SK-N-SH (cell line): ENCODE results near the gene KLF7.

Experiments
- TAF1 ChIP-seq: IDR thresholded peaks from 2 replicates; pipeline ENCODE4 v1.6.1; 2012; ENCODE audit warnings: low read depth, mild to moderate bottlenecking, low read length, moderate library complexity, borderline replicate concordance
- YY1 ChIP-seq: IDR thresholded peaks from 2 replicates; pipeline ENCODE4 v1.4.0; 2012; ENCODE audit warnings: low read depth, mild to moderate bottlenecking
- TF ChIP-seq, protein P1 (sequence below): fragments of 150-350 bp; IDR thresholded peaks from 2 replicates; pipeline ENCODE4 v1.6.1; 2017; ENCODE audit warnings: antibody characterized with exemption, low read length, low read depth, borderline replicate concordance
- TF ChIP-seq, protein P2 (sequence below): fragments of 200-600 bp; sonication (generic); IDR thresholded peaks from 2 replicates; pipeline ENCODE4 v1.6.1; 2017; ENCODE audit warnings: antibody characterized with exemption, mild to moderate bottlenecking, moderate library complexity

DNA sequence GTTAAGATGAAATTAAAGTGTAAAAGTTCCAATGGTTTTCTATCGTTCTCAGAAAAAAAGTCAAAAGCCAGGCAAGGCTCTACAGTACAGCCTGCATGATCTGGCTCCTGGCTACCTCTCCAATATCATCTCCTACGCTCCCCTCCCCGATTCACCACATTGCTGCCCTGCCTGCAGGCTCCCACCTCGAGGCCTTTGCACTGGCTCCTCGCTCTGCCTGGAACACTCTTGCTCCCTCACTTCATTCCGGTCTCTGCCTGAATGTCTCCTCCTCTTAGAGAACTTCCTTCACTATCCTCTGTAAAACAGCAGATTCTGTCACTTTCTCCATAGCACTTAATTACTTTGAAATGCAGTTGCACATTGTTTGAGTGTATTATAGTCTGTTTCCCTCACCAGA is 72.5 kb downstream of the KLF7 start:
- TF ChIP-seq, protein P1, sequence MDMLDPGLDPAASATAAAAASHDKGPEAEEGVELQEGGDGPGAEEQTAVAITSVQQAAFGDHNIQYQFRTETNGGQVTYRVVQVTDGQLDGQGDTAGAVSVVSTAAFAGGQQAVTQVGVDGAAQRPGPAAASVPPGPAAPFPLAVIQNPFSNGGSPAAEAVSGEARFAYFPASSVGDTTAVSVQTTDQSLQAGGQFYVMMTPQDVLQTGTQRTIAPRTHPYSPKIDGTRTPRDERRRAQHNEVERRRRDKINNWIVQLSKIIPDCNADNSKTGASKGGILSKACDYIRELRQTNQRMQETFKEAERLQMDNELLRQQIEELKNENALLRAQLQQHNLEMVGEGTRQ, result no peak
- TF ChIP-seq TAF1, result no peak
- TF ChIP-seq, protein P2, sequence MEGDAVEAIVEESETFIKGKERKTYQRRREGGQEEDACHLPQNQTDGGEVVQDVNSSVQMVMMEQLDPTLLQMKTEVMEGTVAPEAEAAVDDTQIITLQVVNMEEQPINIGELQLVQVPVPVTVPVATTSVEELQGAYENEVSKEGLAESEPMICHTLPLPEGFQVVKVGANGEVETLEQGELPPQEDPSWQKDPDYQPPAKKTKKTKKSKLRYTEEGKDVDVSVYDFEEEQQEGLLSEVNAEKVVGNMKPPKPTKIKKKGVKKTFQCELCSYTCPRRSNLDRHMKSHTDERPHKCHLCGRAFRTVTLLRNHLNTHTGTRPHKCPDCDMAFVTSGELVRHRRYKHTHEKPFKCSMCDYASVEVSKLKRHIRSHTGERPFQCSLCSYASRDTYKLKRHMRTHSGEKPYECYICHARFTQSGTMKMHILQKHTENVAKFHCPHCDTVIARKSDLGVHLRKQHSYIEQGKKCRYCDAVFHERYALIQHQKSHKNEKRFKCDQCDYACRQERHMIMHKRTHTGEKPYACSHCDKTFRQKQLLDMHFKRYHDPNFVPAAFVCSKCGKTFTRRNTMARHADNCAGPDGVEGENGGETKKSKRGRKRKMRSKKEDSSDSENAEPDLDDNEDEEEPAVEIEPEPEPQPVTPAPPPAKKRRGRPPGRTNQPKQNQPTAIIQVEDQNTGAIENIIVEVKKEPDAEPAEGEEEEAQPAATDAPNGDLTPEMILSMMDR, result no peak
- no peak for TF ChIP-seq YY1
